Activated CD8-positive, alpha-beta memory T cell treated with anti-CD3 and anti-CD28 coated beads, Interleukin-2, amount 50 U/mL, for 48 hours (primary cell): ENCODE results near the gene PRSS38.

Source experiments
- DNase-seq: peaks from one replicate; pipeline ENCODE4 v3.0.0-alpha.2; 2020

The PRSS38 gene

DNA sequence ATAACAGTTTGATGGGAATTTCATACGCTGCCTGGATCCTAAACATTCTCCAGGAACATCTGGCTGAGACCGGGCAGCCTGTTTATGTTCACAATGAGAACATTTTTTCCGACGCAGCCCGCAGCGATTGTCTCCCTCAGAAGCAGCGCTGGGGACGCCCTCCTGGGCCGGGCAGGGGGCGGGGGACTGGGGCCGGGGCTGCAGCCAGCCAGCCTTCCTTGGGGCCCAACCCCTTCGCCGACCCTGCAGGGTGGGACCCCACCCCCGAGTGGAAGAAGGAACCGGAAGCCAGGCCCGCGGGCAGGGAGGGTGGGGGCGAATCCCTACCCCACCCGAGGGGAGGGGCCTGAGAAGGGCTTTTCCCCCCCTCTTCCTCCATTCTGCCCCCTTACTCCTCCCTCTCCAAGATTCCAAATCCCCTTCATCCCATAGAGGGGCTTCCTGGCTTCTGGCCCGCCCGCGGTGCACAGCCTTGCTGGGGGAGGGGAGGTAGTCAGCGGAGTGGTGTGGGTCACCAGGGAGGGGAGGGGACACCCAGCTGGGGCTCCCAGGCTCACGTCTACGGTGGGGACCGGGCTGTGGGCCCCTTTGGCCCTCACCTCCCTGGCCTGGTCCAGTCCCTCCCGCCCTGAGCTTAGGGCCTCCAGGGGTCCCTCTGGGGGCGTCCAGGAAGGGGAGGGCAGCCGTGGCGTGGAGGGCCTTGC is 71.7 kb downstream of the PRSS38 start:
- DNase-seq: peak; percentile 61

DNA sequence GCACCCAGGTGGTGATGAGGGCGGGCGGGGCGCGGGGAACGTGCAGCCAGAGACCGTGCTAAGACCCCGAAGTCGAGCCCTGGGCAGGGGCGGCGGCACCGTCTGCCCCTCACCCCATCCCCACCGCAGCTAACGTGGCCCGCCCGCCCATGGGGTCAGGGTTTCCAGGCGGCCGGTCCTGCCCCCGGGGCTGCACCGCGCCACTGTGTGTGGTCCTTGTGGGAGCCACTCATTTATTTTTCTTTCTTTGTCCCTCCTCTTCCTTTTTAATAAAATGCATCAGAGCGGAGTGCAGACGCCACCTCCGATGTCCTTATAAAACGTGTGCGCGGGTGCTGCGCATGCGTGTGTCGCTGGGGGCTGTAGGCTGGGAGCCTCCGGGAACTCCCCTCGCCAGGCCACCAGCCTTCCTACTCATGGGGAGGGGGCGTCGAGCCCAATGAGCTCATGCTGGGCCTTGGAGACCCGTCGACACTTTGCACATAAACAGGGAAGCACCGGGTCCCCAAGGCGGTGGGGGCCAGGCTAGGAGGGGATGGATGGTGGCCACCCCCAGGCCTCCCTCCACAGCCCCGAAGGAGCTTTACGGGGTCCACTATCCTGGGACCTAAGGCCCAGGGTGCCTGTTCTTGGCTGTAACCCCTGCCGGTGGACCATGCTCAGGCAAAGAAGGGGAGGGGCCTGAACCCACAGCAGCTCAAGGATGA is 72.4 kb downstream of the PRSS38 start:
- DNase-seq: peak; percentile 53

DNA sequence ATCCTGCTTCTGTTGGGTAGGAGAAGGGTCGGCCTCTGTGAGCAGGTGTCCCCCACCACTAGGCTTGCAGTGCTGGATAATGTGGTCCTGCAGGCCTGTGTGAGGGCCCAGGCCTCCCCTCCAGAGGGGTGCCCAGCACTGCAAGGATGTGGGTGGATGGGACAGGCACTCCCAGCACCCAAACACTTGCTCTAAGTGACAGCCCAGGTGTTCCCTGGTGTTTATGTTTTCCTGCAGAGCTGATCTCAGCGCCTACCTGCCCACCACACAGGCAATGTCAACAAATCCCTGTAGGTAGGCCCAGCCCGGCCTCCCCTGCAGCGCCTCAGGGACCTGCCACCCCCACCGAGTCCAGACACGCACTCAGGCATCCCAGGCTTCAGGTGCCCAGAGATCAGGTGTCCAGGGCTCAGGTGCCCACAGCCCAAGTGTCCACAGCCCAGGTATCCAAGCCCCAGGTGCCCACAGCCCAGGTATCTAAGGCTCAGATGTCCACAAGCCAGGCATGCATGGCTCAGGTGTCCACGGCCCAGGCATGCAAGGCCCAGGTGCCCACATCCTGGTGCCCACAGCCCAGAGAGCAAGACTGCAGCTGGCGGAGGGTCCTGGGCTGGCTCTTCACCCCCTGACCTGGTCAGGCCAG is 73.0 kb downstream of the PRSS38 start:
- DNase-seq: peak; percentile 48

GRCh38 chr1:227889047-227889862 is 73.8 kb downstream of the PRSS38 start:
- DNase-seq: peak; percentile 39

DNA sequence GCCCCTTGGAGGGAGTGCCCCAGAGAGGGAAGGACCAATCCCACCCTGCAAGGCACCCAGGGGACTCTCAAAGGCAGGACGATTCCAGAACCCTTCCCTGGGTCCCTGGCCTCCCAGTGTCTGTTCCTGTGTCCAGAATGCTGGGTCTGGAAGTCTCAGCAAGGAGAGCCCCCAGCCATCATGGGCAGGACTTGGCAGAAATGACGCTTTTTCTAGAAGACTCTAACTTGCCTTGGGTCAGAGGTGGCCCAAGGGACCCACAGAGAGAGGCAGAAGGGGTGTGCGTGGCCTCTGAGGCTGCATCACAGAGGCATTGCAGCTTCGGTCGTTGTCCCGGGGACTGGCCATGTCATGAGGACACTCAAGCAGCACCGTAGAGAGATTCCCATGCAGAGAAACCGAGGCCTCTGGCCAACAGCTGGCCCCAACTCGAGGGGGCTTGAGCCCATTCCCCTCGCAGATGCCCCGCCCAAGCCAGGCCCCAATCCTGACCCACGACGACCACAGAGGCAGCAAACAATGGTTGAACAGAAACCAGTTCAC is 74.5 kb downstream of the PRSS38 start:
- DNase-seq: peak; percentile 39

GRCh38 chr1:227890451-227891222 is 75.2 kb downstream of the PRSS38 start:
- peak; percentile 40 for DNase-seq

- peak; percentile 39 for DNase-seq
Measured at GRCh38 chr1:227891223-227891954, 75.9 kb downstream of the PRSS38 start.

DNA sequence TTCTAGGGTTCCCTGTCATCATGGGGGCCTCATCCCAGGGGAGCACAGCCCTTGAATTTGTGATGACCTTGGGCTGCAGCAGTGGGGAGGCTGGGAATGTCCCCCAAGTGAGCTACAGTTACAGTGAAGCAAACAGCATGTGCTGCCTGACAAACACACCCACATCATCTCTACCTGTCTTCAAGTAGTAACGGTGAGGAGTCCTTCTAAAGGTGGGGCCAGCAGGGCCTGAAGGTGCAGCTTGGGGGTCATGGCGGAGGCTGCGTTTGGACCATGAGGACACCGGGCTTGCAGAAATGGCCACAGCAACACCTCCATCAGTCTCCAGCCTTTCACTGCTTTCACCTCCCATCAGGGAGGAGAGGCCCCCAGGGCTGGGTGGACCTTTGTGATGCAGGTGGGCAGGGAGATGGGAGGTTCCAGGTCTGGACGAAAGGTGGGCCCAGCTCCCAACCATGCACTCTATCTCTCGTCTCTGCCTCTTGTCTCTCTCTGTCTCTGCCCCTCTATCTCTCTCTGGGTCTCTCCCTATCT is 76.5 kb downstream of the PRSS38 start:
- peak; percentile 33 for DNase-seq

GRCh38 chr1:227892489-227893299 is 77.2 kb downstream of the PRSS38 start:
- peak; percentile 44 for DNase-seq

GRCh38 chr1:227893300-227893948 is 77.9 kb downstream of the PRSS38 start:
- DNase-seq: peak; percentile 40

DNA sequence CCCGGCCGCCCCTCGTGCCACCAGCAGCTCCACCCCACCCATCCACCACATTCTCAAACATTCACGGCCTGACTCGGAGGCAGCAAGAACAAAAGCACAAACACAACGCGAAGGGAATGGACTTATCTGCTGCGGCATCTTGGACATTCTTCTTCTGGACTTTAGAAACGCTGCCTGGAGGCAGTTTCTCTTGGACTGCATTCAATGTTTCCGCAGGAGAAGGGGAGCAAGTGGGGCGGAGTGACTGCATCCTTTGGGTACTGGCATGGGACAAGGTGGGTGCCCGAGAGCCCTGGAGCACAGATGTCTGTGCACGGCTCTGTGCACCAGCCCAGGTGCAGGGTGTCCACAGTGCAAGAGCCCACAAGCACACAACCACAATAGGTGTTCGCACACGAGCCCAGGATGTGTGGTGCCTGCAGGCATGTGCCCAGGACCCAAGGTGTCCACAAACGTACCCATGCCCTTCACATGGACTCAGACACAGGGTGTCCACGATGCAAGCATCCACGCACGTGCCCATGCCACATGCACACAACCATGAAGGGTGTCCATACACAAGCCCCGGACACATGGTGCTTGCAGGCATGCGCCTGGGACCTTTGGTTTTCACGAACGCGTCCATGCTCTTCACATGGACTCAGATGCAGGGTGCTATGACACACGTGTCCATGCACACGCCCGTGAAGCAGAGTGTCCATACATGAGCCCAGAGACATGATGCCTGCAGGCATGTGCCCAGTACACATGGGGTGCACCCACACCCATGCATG is 78.7 kb downstream of the PRSS38 start:
- peak; percentile 41 for DNase-seq

- DNase-seq: peak; percentile 43
Measured at GRCh38 chr1:227894831-227895451, 79.5 kb downstream of the PRSS38 start.
